CD4-positive, alpha-beta T cell treated with Interleukin-1 beta for 1 hour (primary cell): Measurements from ENCODE around the gene EPAS1.

Experiments
- DNase-seq, 2 donors: peaks; one replicate each; pipeline ENCODE4 v3.0.0-alpha.2; 2020 to 2022

EPAS1 gene

GRCh38 chr2:46367286-46367685 lies 70.1 kb downstream of the EPAS1 start:
- no peak for DNase-seq

DNA sequence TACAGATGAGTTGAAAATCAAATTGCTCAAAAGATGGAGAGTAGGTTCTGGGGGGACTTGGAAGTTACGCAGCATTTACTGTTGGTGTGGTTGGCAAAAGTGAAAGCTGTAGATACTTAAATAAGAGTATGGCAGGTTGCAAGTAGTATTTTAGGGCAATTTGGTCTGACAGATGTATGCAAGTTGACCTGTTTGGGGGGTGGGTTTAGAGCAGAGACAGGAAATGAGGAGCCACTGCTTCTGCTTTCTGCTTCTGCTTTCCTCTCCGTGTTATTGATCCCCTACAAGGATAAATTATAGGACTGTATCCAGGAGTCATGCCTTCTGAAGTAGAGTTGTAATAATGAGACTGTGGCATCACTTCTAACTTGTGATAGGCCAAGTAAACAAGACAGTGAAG lies 71.2 kb downstream of the EPAS1 start:
- DNase-seq, result no peak

GRCh38 chr2:46369783-46370182 lies 72.6 kb downstream of the EPAS1 start:
- DNase-seq, result peak; percentile 17 to 44

- no peak for DNase-seq
These were observed 74.6 kb downstream of the EPAS1 start for GRCh38 chr2:46371854-46372253.

GRCh38 chr2:46372475-46372874 lies 75.3 kb downstream of the EPAS1 start:
- no peak for DNase-seq

DNA sequence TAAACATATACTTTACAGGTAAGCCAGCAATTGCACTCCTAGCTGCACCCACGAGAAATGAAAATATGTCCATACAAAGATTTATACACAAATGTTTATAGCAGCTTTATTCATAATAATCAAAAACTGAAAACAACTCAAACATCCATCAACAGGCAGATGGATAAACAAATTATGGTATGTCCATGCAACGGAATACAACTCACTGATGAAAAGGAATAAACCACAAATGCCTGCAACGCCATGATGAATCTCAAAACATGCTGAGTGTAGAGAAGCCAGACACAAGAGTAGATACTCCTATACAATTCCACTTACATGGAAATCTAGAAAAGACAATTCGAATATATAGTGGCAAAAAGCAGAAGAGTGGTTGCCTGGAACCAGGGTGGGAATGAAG lies 76.0 kb downstream of the EPAS1 start:
- DNase-seq, result no peak

DNA sequence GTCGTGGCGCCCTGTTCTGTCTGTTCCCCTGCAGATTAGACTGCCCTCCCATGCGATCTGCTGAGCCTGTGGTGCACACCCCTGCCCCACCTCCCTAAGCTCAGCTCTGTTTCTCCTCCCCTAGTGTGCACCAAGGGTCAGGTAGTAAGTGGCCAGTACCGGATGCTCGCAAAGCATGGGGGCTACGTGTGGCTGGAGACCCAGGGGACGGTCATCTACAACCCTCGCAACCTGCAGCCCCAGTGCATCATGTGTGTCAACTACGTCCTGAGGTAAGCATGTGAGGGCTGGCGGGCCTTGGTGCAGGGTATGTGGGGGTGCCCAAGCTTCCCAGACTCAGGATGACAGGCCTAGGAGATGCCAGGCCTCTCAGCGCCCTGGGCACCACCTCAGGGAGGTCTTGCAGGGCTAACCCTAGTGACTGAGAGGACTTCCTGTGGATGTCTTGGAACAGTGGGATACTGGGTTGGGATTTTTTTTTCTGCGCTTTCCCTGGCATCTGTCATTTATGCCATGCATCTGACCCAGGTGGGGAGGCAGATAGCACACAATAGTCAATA lies 78.4 kb downstream of the EPAS1 start:
- DNase-seq, result no peak

- DNase-seq, result no peak
These were observed 79.4 kb downstream of the EPAS1 start for GRCh38 chr2:46376586-46376985.

DNA sequence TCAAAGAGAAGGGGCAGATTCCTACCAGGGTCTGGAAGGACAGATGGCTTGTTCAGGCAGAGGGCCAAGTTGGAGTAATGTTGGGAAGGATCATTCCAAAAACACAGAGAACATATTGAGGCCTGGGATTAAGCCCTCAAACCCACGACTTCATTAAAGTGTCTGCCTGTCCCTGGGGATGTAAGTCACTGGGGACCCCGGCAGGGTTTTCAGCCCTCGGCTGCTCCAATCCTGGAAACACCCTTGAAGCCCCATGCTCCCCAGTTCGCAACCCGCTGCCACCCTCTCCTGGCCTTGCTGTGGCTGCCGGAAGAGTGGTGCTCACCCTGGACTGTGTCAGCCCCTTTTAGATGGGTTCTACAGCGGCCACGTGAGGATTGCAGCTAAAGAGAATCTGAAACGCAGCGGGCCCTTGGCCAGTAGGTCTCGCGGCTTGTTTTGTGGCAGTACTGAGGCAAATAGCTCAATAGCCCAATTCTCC lies 79.9 kb downstream of the EPAS1 start:
- DNase-seq, result no peak

DNA sequence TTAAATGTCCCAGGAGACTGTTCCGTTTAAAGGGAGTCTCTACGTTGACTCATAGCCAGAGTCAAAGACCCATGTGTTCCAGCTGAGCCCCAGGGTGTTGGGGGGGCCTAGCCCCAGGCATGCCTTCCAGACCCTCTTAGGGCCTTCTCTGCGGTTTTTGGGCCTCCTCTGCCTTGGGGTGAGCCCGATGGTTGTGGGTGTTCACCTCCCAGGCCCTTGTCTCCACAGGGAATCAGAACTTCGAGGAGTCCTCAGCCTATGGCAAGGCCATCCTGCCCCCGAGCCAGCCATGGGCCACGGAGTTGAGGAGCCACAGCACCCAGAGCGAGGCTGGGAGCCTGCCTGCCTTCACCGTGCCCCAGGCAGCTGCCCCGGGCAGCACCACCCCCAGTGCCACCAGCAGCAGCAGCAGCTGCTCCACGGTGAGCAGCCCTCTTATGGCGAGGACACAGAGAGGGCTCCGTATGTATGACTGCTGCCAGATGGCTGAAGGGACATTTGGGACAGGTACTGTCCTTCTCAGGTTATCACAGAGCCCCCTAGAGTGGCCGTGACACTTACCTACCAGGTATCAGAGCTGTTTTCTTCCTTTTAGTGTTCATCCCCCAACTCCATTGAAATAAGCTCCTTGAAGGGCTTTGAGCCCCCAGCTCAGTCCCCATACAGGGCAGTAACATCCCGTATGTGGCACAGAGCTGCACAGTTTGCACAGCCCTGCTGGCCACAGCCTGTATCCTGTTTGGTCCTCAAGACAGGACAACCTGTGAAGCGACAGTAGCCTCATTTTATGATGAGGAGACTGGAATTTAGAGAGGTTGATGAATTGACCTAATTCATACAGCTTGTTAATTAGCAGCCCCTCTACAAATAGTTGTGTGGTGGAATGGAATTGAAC lies 80.7 kb downstream of the EPAS1 start:
- no peak for DNase-seq

DNA sequence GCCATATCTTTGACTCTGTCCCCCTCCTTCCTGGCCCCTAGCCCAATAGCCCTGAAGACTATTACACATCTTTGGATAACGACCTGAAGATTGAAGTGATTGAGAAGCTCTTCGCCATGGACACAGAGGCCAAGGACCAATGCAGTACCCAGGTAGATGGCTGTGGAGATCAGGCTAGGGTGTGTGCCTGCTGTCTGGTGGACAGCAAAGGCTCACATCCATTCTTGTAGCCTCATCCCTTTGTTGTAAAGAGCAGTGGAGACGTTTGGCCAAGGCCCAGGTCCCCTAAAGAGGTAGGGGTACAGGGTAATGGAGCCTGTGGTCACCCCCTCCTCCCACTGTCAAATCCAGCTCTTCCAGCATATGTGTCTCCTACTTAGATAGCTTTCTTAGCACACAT lies 81.4 kb downstream of the EPAS1 start:
- no peak for DNase-seq

DNA sequence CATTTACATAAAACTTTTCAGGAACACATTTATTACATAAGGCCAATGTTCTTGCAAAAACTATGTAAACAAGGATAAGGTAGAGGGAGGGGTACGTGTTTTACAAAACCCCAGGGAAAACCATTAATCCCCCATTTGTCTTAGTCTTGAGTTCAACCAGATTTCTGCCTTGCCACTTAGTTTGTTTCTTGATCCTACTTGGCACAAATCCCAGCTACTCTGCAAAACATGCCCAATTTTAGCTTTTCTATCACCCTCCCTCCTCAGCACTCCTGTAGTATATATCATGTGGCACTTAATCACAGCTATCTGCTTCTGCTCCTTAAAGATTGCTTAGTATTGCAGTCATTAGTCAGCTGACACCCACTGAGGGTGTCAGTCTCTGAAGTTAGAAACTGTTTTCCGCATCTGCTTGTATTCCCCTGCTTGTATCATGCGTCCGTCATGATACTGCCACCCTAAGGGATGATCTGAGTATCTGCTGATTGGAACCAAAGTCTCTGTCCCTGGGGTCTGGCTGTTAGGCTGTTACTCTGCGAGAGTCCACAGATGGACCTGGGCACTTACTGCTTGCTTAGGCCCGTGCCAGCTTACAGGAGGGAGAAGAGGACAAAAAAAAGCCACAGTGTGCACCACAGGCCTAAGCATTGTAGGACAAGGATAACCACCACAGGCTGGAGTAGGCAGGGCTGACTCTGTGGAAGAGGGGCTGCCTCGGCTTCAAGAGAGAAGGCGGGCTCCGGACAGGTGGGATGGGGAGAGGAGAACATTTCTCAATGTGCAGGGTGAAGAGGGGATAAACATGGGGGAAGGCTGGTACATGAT lies 82.2 kb downstream of the EPAS1 start:
- no peak for DNase-seq

DNA sequence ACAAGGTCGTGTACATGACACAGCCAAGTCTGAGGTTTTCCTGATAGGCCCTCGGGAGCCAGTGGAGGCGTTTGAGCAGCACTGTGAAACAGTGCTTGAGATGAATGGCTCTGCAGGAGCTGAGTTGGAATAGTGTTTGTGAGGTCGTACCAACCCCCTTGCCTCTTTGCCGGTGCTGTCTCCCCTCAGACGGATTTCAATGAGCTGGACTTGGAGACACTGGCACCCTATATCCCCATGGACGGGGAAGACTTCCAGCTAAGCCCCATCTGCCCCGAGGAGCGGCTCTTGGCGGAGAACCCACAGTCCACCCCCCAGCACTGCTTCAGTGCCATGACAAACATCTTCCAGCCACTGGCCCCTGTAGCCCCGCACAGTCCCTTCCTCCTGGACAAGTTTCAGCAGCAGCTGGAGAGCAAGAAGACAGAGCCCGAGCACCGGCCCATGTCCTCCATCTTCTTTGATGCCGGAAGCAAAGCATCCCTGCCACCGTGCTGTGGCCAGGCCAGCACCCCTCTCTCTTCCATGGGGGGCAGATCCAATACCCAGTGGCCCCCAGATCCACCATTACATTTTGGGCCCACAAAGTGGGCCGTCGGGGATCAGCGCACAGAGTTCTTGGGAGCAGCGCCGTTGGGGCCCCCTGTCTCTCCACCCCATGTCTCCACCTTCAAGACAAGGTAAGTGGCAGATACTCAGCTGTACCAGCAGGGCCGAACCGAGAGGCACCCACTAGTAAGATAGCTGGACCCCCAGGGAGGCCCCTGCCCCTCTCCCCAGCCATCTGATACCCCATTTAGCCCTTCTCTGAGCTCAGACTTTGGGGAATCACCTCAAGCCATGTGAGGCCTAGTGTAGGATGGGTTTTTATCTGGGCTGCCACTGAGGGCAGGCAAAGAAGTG lies 83.1 kb downstream of the EPAS1 start:
- no peak for DNase-seq

DNA sequence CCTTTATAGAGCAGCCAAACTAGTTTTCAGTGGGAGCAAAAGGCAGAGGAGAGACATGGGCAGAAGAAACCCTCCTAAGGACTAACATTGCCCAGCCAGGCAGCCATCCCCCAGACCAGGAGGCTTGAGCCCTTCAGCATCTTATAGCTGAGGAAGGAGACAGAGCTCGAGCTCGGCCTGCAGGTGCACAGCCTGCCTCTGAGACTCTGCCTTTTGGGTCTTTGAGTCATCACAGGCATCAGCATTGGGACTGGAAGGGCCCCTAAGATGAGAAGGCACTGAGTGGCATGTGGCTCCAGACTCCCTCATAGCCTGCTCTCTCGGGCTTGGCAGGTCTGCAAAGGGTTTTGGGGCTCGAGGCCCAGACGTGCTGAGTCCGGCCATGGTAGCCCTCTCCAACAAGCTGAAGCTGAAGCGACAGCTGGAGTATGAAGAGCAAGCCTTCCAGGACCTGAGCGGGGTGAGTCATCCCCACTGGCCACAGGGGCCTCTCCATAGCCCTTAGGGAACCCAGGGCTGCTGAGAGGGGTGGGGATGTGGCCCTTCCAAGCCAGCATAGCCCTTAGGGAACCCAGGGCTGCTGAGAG lies 84.1 kb downstream of the EPAS1 start:
- no peak for DNase-seq

DNA sequence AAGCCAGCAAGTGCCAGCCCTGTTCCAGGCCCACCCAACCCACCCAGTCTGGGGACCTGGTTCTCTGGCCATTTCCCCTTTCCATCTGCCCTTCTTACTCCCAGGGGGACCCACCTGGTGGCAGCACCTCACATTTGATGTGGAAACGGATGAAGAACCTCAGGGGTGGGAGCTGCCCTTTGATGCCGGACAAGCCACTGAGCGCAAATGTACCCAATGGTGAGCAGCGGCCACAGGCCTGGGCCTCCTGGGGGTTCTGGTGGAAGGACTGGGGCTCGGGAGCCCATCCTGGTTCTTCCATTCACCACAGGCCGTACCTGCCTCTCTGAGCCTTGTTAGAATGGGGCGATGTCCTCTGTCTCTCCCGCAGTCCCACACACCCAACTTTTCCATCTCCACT lies 84.7 kb downstream of the EPAS1 start:
- no peak for DNase-seq

GRCh38 chr2:46382331-46383112 lies 85.3 kb downstream of the EPAS1 start:
- no peak for DNase-seq

DNA sequence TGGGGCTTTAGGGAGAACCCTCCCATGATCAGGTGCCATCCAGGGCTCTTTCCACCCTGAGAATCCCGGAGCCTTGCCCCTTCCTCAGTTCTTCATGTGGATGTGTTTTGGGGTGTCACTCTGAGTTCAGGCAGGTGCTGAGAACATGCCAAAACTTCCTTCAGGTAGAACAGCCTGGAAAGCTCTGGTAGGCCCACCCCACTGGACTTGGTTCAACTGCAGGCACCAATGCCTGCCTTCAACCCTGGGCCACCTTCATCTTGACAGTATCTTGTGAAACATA lies 85.8 kb downstream of the EPAS1 start:
- DNase-seq, result no peak

- DNase-seq, result no peak
These were observed 86.7 kb downstream of the EPAS1 start for GRCh38 chr2:46383784-46384456.

GRCh38 chr2:46384457-46384815 lies 87.2 kb downstream of the EPAS1 start:
- DNase-seq, result no peak

DNA sequence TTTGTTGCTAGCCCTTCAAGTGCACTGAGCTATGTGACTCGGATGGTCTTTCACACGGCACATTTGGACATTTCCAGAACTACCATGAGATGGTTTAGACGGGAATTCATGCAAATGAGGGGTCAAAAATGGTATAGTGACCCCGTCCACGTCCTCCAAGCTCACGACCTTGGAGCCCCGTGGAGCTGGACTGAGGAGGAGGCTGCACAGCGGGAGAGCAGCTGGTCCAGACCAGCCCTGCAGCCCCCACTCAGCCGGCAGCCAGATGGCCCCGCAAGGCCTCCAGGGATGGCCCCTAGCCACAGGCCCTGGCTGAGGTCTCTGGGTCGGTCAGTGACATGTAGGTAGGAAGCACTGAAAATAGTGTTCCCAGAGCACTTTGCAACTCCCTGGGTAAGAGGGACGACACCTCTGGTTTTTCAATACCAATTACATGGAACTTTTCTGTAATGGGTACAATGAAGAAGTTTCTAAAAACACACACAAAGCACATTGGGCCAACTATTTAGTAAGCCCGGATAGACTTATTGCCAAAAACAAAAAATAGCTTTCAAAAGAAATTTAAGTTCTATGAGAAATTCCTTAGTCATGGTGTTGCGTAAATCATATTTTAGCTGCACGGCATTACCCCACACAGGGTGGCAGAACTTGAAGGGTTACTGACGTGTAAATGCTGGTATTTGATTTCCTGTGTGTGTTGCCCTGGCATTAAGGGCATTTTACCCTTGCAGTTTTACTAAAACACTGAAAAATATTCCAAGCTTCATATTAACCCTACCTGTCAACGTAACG lies 88.8 kb downstream of the EPAS1 start:
- DNase-seq, result peak in 1 of 2 donors; percentile 13
